Measurements from ENCODE around the gene PKP4. TPM values are rescaled to one million over a fixed set of nuclear protein-coding genes. Genes with fewer than 3 reads are reported as not detected.

PKP4 gene
- total RNA-seq, 1 donor from 2014 or later: 26.1 TPM

- Histone ChIP-seq H3K4me3 (ENCODE audit: low read length in 3 of 3) (no peak overlapping the region), H3K36me3 (ENCODE audit: control insufficient read depth in 3 of 3, insufficient read depth in 3 of 3, low read length in 3 of 3) (no peaks in the 10 kb centered on the region), H3K9me3 (ENCODE audit: control insufficient read depth in 3 of 3, low read length in 3 of 3) (no peaks in the 10 kb centered on the region), H3K4me1 (ENCODE audit: control insufficient read depth in 3 of 3, insufficient read depth in 3 of 3, low read length in 3 of 3) (no peaks in the 10 kb centered on the region), H3K9ac (ENCODE audit: low read depth in 1 of 3, low read length in 3 of 3) (no peak overlapping the region), H3K27me3 (ENCODE audit: control insufficient read depth in 3 of 3, insufficient read depth in 3 of 3, low read length in 3 of 3) (no peaks in the 10 kb centered on the region), H3K27ac (ENCODE audit: low read depth, low read length) (no peak overlapping the region)
Measured at GRCh38 chr2:158651358-158652057, 194.8 kb downstream of the PKP4 start.

GRCh38 chr2:158655628-158656027 is 198.9 kb downstream of the PKP4 start:
- no peak overlapping the region for H3K9ac ChIP-seq (ENCODE audit: low read depth in 1 of 3, low read length in 3 of 3)
- H3K4me1 ChIP-seq (ENCODE audit: control insufficient read depth in 3 of 3, insufficient read depth in 3 of 3, low read length in 3 of 3): no peaks in the 10 kb centered on the region
- no peak overlapping the region for H3K4me3 ChIP-seq (ENCODE audit: low read length in 3 of 3)
- no peaks in the 10 kb centered on the region for H3K9me3 ChIP-seq (ENCODE audit: control insufficient read depth in 3 of 3, low read length in 3 of 3)
- H3K36me3 ChIP-seq (ENCODE audit: control insufficient read depth in 3 of 3, insufficient read depth in 3 of 3, low read length in 3 of 3): peaks cover 0 to 3% (median 3%) of the 10 kb centered on the region in 3 donors
- H3K27me3 ChIP-seq (ENCODE audit: control insufficient read depth in 3 of 3, insufficient read depth in 3 of 3, low read length in 3 of 3): no peaks in the 10 kb centered on the region
- no peak overlapping the region for H3K27ac ChIP-seq (ENCODE audit: low read depth, low read length)

- no peaks in the 10 kb centered on the region for H3K4me1 ChIP-seq (ENCODE audit: control insufficient read depth in 3 of 3, insufficient read depth in 3 of 3, low read length in 3 of 3)
- no peak overlapping the region for H3K4me3 ChIP-seq (ENCODE audit: low read length in 3 of 3)
- H3K9me3 ChIP-seq (ENCODE audit: control insufficient read depth in 3 of 3, low read length in 3 of 3): no peaks in the 10 kb centered on the region
- H3K9ac ChIP-seq (ENCODE audit: low read depth in 1 of 3, low read length in 3 of 3): no peak overlapping the region
- peaks cover 0 to 11% (median 6%) of the 10 kb centered on the region in 3 donors for H3K36me3 ChIP-seq (ENCODE audit: control insufficient read depth in 3 of 3, insufficient read depth in 3 of 3, low read length in 3 of 3)
- H3K27me3 ChIP-seq (ENCODE audit: control insufficient read depth in 3 of 3, insufficient read depth in 3 of 3, low read length in 3 of 3): no peaks in the 10 kb centered on the region
- no peak overlapping the region for H3K27ac ChIP-seq (ENCODE audit: low read depth, low read length)
Measured at GRCh38 chr2:158656492-158657229, 199.9 kb downstream of the PKP4 start.

- no peak overlapping the region for H3K9ac ChIP-seq (ENCODE audit: low read depth in 1 of 3, low read length in 3 of 3)
- H3K27ac ChIP-seq (ENCODE audit: low read depth, low read length): no peak overlapping the region
- no peak overlapping the region for H3K4me3 ChIP-seq (ENCODE audit: low read length in 3 of 3)
- H3K27me3 ChIP-seq (ENCODE audit: control insufficient read depth in 3 of 3, insufficient read depth in 3 of 3, low read length in 3 of 3): no peaks in the 10 kb centered on the region
- peaks cover 6 to 18% (median 16%) of the 10 kb centered on the region in 3 donors for H3K36me3 ChIP-seq (ENCODE audit: control insufficient read depth in 3 of 3, insufficient read depth in 3 of 3, low read length in 3 of 3)
- H3K4me1 ChIP-seq (ENCODE audit: control insufficient read depth in 3 of 3, insufficient read depth in 3 of 3, low read length in 3 of 3): no peaks in the 10 kb centered on the region
- no peaks in the 10 kb centered on the region for H3K9me3 ChIP-seq (ENCODE audit: control insufficient read depth in 3 of 3, low read length in 3 of 3)
Measured at GRCh38 chr2:158658396-158658795, 201.6 kb downstream of the PKP4 start.

- peaks cover 0 to under 1% (median 0%) of the 10 kb centered on the region in 3 donors for H3K4me1 ChIP-seq (ENCODE audit: control insufficient read depth in 3 of 3, insufficient read depth in 3 of 3, low read length in 3 of 3)
- H3K9ac ChIP-seq (ENCODE audit: low read depth in 1 of 3, low read length in 3 of 3): no peak overlapping the region
- no peak overlapping the region for H3K27ac ChIP-seq (ENCODE audit: low read depth, low read length)
- H3K9me3 ChIP-seq (ENCODE audit: control insufficient read depth in 3 of 3, low read length in 3 of 3): no peaks in the 10 kb centered on the region
- H3K4me3 ChIP-seq (ENCODE audit: low read length in 3 of 3): no peak overlapping the region
- H3K36me3 ChIP-seq (ENCODE audit: control insufficient read depth in 3 of 3, insufficient read depth in 3 of 3, low read length in 3 of 3): peaks cover 11 to 25% (median 22%) of the 10 kb centered on the region in 3 donors
- H3K27me3 ChIP-seq (ENCODE audit: control insufficient read depth in 3 of 3, insufficient read depth in 3 of 3, low read length in 3 of 3): no peaks in the 10 kb centered on the region
Measured at GRCh38 chr2:158659483-158659882, 202.7 kb downstream of the PKP4 start.

- Histone ChIP-seq H3K9me3 (ENCODE audit: control insufficient read depth in 3 of 3, low read length in 3 of 3) (no peaks in the 10 kb centered on the region), H3K27me3 (ENCODE audit: control insufficient read depth in 3 of 3, insufficient read depth in 3 of 3, low read length in 3 of 3) (no peaks in the 10 kb centered on the region), H3K4me1 (ENCODE audit: control insufficient read depth in 3 of 3, insufficient read depth in 3 of 3, low read length in 3 of 3) (peaks cover 0 to 9% (median 0%) of the 10 kb centered on the region in 3 donors), H3K36me3 (ENCODE audit: control insufficient read depth in 3 of 3, insufficient read depth in 3 of 3, low read length in 3 of 3) (peaks cover 11 to 25% (median 22%) of the 10 kb centered on the region in 3 donors), H3K4me3 (ENCODE audit: low read length in 3 of 3) (no peak overlapping the region), H3K9ac (ENCODE audit: low read depth in 1 of 3, low read length in 3 of 3) (no peak overlapping the region), H3K27ac (ENCODE audit: low read depth, low read length) (no peak overlapping the region)
Measured at GRCh38 chr2:158661231-158661630, 204.5 kb downstream of the PKP4 start.

GRCh38 chr2:158662421-158662820 is 205.7 kb downstream of the PKP4 start:
- no peaks in the 10 kb centered on the region for H3K9me3 ChIP-seq (ENCODE audit: control insufficient read depth in 3 of 3, low read length in 3 of 3)
- H3K27ac ChIP-seq (ENCODE audit: low read depth, low read length): no peak overlapping the region
- no peak overlapping the region for H3K4me3 ChIP-seq (ENCODE audit: low read length in 3 of 3)
- H3K9ac ChIP-seq (ENCODE audit: low read depth in 1 of 3, low read length in 3 of 3): no peak overlapping the region
- peaks cover 0 to 12% (median 3%) of the 10 kb centered on the region in 3 donors for H3K4me1 ChIP-seq (ENCODE audit: control insufficient read depth in 3 of 3, insufficient read depth in 3 of 3, low read length in 3 of 3)
- H3K27me3 ChIP-seq (ENCODE audit: control insufficient read depth in 3 of 3, insufficient read depth in 3 of 3, low read length in 3 of 3): no peaks in the 10 kb centered on the region
- H3K36me3 ChIP-seq (ENCODE audit: control insufficient read depth in 3 of 3, insufficient read depth in 3 of 3, low read length in 3 of 3): peaks cover 11 to 26% (median 21%) of the 10 kb centered on the region in 3 donors

GRCh38 chr2:158663796-158664195 is 207.0 kb downstream of the PKP4 start:
- Histone ChIP-seq H3K27me3 (ENCODE audit: control insufficient read depth in 3 of 3, insufficient read depth in 3 of 3, low read length in 3 of 3) (no peaks in the 10 kb centered on the region), H3K4me1 (ENCODE audit: control insufficient read depth in 3 of 3, insufficient read depth in 3 of 3, low read length in 3 of 3) (peaks cover 0 to 12% (median 3%) of the 10 kb centered on the region in 3 donors), H3K9ac (ENCODE audit: low read depth in 1 of 3, low read length in 3 of 3) (no peak overlapping the region), H3K4me3 (ENCODE audit: low read length in 3 of 3) (no peak overlapping the region), H3K9me3 (ENCODE audit: control insufficient read depth in 3 of 3, low read length in 3 of 3) (no peaks in the 10 kb centered on the region), H3K36me3 (ENCODE audit: control insufficient read depth in 3 of 3, insufficient read depth in 3 of 3, low read length in 3 of 3) (peaks cover 11 to 25% (median 21%) of the 10 kb centered on the region in 3 donors), H3K27ac (ENCODE audit: low read depth, low read length) (no peak overlapping the region)

- no peak overlapping the region for H3K9ac ChIP-seq (ENCODE audit: low read depth in 1 of 3, low read length in 3 of 3)
Measured at GRCh38 chr2:158664987-158665386, 208.2 kb downstream of the PKP4 start.

More at GRCh38 chr2:158664987-158665386, 208.2 kb downstream of the PKP4 start:
- Histone ChIP-seq H3K27me3 (ENCODE audit: control insufficient read depth in 3 of 3, insufficient read depth in 3 of 3, low read length in 3 of 3) (no peaks in the 10 kb centered on the region), H3K4me3 (ENCODE audit: low read length in 3 of 3) (no peak overlapping the region), H3K36me3 (ENCODE audit: control insufficient read depth in 3 of 3, insufficient read depth in 3 of 3, low read length in 3 of 3) (peaks cover 11 to 25% (median 21%) of the 10 kb centered on the region in 3 donors), H3K9me3 (ENCODE audit: control insufficient read depth in 3 of 3, low read length in 3 of 3) (no peaks in the 10 kb centered on the region), H3K27ac (ENCODE audit: low read depth, low read length) (no peak overlapping the region), H3K4me1 (ENCODE audit: control insufficient read depth in 3 of 3, insufficient read depth in 3 of 3, low read length in 3 of 3) (peaks cover 0 to 12% (median 3%) of the 10 kb centered on the region in 3 donors)
